Left kidney (tissue), 8 donors: ENCODE measurements around the gene PCDHB14. TPM values are rescaled to one million over a fixed set of nuclear protein-coding genes. Genes with fewer than 3 reads are reported as not detected.
"Not testable (repeated sequence)": the region's sequence is repeated elsewhere in the genome, so short reads cannot be mapped to it uniquely, and the experiment has no call there.

Experiments used
- DNase-seq: peaks from one replicate; pipeline ENCODE4 v3.0.0-alpha.2; 2013
- long read RNA-seq, 8 donors: transcript quantifications; one replicate each; lab custom pipeline, GENCODE V29; 2026
- polyA plus RNA-seq: library from polyadenylated mRNA; unstranded; fragments of 120-200 nt; gene quantifications from one replicate; pipeline ENCODE4 v1.2.1, GENCODE V29; 2013; ENCODE audit not compliant: insufficient read length

Gene PCDHB14
- 11.3 TPM for polyA plus RNA-seq
- long read RNA-seq, donor 1, full-length matches to known transcripts, result 15 of 15 reads
- long read RNA-seq, donor 1, partial matches to known transcripts, result 0 of 15 reads
- long read RNA-seq, donor 1, other reads (novel, unspliced or antisense), result 0 of 15 reads
- long read RNA-seq, donor 2, full-length matches to known transcripts, result 6 of 6 reads
- long read RNA-seq, donor 2, partial matches to known transcripts, result 0 of 6 reads
- long read RNA-seq, donor 2, other reads (novel, unspliced or antisense), result 0 of 6 reads
- long read RNA-seq, donor 3, full-length matches to known transcripts, result 15 of 15 reads
- long read RNA-seq, donor 3, partial matches to known transcripts, result 0 of 15 reads
- long read RNA-seq, donor 3, other reads (novel, unspliced or antisense), result 0 of 15 reads
- long read RNA-seq, donor 4, full-length matches to known transcripts, result 3 of 3 reads
- long read RNA-seq, donor 4, partial matches to known transcripts, result 0 of 3 reads
- long read RNA-seq, donor 4, other reads (novel, unspliced or antisense), result 0 of 3 reads
- long read RNA-seq, donor 5, full-length matches to known transcripts, result 10 of 10 reads
- long read RNA-seq, donor 5, partial matches to known transcripts, result 0 of 10 reads
- long read RNA-seq, donor 5, other reads (novel, unspliced or antisense), result 0 of 10 reads
- long read RNA-seq, donor 6, full-length matches to known transcripts, result 9 of 9 reads
- long read RNA-seq, donor 6, partial matches to known transcripts, result 0 of 9 reads
- long read RNA-seq, donor 6, other reads (novel, unspliced or antisense), result 0 of 9 reads
- long read RNA-seq, donor 7, full-length matches to known transcripts, result 17 of 17 reads
- long read RNA-seq, donor 7, partial matches to known transcripts, result 0 of 17 reads
- long read RNA-seq, donor 7, other reads (novel, unspliced or antisense), result 0 of 17 reads
- long read RNA-seq, donor 8, full-length matches to known transcripts, result 4 of 4 reads
- long read RNA-seq, donor 8, partial matches to known transcripts, result 0 of 4 reads
- long read RNA-seq, donor 8, other reads (novel, unspliced or antisense), result 0 of 4 reads

GRCh38 chr5:141223112-141223783 is at the start of gene PCDHB14:
Gene PCDHB14, plus strand, starts transcription at chr5:141223343. Its CDS starts 163 bp downstream, at chr5:141223506.
- DNase-seq, result peak; percentile 15

- DNase-seq, result not testable (repeated sequence)
Measured at GRCh38 chr5:141174291-141175104, 48.6 kb upstream of the PCDHB14 start.

- DNase-seq, result no peak
Measured at GRCh38 chr5:141175933-141176332, 47.2 kb upstream of the PCDHB14 start.

- DNase-seq, result not testable (repeated sequence)
Measured at GRCh38 chr5:141177577-141178191, 45.5 kb upstream of the PCDHB14 start, which contains the start of gene PCDHB8. Gene PCDHB8, plus strand, starts transcription at chr5:141177790. Its CDS starts 245 bp downstream, at chr5:141178035.

- not testable (repeated sequence) for DNase-seq
Measured at GRCh38 chr5:141179371-141179770, 43.8 kb upstream of the PCDHB14 start.

- DNase-seq, result not testable (repeated sequence)
Measured at GRCh38 chr5:141179876-141180275, 43.3 kb upstream of the PCDHB14 start.

GRCh38 chr5:141180313-141180712 is 42.8 kb upstream of the PCDHB14 start:
- no peak for DNase-seq

- no peak for DNase-seq
Measured at GRCh38 chr5:141182248-141182647, 40.9 kb upstream of the PCDHB14 start, which contains the start of gene PCDHB16. Gene PCDHB16, plus strand, starts transcription at chr5:141182387. Its CDS starts 173 bp downstream, at chr5:141182560.

GRCh38 chr5:141184117-141184855 is 38.9 kb upstream of the PCDHB14 start:
- not testable (repeated sequence) for DNase-seq

- no peak for DNase-seq
Measured at GRCh38 chr5:141186897-141187512, 36.1 kb upstream of the PCDHB14 start, which contains the start of gene PCDHB9. Gene PCDHB9, plus strand, starts transcription at chr5:141187161. Its CDS starts 158 bp downstream, at chr5:141187319.

- not testable (repeated sequence) for DNase-seq
Measured at GRCh38 chr5:141188682-141189081, 34.5 kb upstream of the PCDHB14 start.

GRCh38 chr5:141189131-141189530 is 34.0 kb upstream of the PCDHB14 start:
- DNase-seq, result not testable (repeated sequence)

- no peak for DNase-seq
Measured at GRCh38 chr5:141192110-141192725, 30.9 kb upstream of the PCDHB14 start, which contains the start of gene PCDHB10. Gene PCDHB10, plus strand, starts transcription at chr5:141192353. Its CDS starts 200 bp downstream, at chr5:141192553.

- DNase-seq, result not testable (repeated sequence)
Measured at GRCh38 chr5:141194332-141194731, 28.8 kb upstream of the PCDHB14 start.

GRCh38 chr5:141196363-141196762 is 26.8 kb upstream of the PCDHB14 start:
- no peak for DNase-seq

- no peak for DNase-seq
Measured at GRCh38 chr5:141199359-141200235, 23.5 kb upstream of the PCDHB14 start, which contains the start of gene PCDHB11. Gene PCDHB11, plus strand, starts transcription at chr5:141199627. Its CDS starts 148 bp downstream, at chr5:141199775.

- DNase-seq, result not testable (repeated sequence)
Measured at GRCh38 chr5:141201126-141201525, 22.0 kb upstream of the PCDHB14 start.
